Fibroblast of skin of right biceps (primary cell): ENCODE results near the gene EARS2.
"Not testable (repeated sequence)": the region's sequence is repeated elsewhere in the genome, so short reads cannot be mapped to it uniquely, and the experiment has no call there.

ENCODE experiments used
- DNase-seq: peaks from one replicate; pipeline ENCODE4 v3.0.0-alpha.2; 2013

The EARS2 gene

GRCh38 chr16:23566724-23567123 is 9.6 kb upstream of the EARS2 start:
- no peak for DNase-seq

GRCh38 chr16:23564575-23565363 is 7.6 kb upstream of the EARS2 start:
- DNase-seq: no peak

GRCh38 chr16:23563186-23563585 is 6.0 kb upstream of the EARS2 start:
- no peak for DNase-seq

DNA sequence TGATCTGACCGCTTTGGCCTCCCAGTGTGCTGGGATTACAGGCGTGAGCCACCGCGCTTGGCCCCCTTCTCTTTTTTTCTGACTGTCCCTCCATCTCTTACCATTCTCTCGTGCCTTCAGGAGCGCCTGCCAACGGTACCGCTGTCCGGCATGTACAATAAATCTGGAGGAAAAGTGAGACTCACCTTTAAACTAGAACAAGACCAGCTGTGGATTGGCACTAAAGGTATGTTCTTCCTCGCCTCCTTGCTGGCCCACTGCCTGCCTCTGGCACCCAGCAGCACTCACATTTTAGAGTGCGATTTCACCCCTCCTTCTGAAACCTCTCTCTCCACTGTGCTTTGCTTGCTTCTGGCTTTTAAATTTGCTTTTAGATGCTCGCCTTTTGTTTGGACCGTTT is 5.4 kb upstream of the EARS2 start:
- no peak for DNase-seq

- no peak for DNase-seq
Measured at GRCh38 chr16:23561586-23561985, 4.4 kb upstream of the EARS2 start.

DNA sequence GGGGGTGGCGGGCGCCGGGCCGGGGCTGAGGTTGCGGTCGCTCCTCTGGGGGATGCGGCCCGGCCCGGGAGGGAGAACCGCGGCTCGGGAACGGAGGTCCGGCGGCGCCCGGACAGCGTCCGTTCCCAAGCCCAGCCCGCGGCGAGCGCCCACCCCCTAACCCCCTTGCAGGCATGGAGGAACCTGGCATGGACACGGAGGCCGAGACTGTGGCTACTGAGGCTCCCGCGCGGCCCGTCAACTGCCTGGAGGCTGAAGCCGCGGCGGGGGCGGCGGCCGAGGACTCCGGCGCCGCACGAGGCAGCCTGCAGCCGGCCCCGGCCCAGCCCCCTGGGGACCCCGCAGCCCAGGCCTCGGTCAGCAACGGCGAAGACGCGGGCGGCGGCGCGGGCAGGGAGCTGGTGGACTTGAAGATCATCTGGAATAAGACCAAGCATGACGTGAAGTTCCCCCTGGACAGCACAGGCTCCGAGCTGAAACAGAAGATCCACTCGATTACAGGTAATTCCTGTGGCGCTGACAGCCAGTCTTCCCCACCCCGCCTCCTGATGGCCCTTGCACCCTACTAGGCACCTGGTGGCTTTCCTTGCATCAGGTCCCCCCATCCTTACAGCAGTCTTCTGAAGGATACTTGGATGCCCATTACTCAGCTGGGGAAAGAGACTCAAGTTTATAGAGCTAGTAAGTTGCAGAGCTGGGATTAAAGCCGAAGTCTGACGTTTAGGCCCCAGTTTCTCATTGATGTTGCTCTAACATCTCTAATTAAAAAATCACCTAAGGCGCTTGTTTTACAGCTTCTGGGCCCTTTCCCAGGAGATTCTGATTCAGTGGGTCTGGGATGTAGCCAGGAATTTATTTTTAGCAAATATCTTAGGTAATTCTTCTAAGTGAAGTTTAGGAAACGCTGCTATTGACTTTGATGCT is 891 bp upstream of the EARS2 start:
- peak; percentile 22 for DNase-seq

DNA sequence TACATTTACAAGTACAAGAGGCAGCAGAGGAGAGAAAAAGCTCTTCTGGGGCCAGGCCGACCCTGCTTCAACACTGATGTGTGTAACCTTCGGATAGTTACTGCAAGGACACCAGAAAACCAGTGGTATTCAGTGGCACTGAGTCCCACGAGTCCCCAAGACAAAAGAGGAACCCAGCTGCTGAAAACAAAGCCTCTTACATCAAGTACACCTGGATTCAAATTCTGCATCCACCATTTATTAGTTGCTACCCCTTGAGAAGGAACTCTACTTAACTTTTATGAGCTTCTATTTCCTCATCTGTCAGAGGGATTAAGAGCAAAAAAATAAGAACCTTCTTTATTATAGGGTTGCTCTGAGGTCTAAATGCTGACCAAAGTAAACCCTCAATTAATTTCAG is 2.6 kb downstream of the EARS2 start:
- no peak for DNase-seq

DNA sequence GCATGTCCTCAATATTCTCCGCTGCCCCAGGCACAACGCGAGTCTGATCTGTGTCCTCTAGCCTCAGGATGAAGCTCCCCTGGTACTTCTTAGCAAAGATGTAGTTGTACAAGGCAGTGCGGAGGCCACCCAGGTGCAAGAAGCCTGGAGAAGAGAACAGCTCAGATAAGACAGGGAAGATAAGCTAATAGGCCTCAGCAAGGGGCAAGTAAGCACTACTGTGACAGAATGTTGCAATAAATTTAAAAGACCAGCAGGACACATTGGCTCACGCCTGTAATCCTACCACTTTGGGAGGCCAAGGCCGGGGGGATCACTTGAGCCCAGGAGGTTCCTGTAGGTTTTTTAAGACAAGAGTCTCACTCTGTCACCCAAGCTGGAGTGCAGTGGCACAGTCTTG is 5.0 kb downstream of the EARS2 start:
- DNase-seq: no peak

DNA sequence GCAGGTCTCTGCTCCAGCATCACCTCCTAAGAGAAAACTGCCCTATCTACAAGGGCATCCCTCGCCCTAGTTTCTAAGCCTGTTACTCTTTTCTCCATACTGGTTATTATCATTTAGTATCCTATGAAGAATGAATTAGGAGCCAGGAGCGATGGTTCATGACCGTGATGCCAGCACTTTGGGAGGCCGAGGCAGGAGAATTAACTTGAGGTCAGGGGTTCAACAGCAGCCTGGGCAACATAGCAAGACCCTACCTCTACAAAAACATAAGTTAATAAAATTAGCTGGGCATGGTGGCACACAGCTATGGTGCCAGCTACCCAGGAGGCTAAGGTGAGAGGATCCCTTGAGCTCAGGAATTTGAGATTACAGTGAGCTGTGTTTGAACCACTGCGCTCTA is 7.2 kb downstream of the EARS2 start:
- DNase-seq: no peak

DNA sequence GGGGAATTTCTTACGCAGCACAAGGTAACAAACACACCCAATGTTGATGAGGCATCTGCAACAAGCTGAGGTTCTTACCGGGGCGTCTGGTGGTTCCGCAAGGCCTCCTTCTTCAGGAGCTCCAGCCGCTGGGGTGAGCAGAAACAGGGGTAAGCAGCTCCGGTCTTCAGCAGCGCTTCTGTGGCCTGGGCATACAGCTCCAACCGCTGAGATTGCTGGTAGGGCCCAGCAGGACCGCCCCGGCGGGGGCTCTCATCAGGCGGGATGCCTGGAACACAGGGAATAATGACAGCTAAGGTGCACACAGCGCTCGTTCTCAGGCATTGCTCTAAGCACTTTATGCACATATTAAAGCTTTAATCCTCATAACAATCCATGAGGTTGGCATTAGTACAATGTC is 12.7 kb downstream of the EARS2 start:
- DNase-seq: no peak

GRCh38 chr16:23540817-23541178 is 16.4 kb downstream of the EARS2 start:
- DNase-seq: not testable (repeated sequence)

DNA sequence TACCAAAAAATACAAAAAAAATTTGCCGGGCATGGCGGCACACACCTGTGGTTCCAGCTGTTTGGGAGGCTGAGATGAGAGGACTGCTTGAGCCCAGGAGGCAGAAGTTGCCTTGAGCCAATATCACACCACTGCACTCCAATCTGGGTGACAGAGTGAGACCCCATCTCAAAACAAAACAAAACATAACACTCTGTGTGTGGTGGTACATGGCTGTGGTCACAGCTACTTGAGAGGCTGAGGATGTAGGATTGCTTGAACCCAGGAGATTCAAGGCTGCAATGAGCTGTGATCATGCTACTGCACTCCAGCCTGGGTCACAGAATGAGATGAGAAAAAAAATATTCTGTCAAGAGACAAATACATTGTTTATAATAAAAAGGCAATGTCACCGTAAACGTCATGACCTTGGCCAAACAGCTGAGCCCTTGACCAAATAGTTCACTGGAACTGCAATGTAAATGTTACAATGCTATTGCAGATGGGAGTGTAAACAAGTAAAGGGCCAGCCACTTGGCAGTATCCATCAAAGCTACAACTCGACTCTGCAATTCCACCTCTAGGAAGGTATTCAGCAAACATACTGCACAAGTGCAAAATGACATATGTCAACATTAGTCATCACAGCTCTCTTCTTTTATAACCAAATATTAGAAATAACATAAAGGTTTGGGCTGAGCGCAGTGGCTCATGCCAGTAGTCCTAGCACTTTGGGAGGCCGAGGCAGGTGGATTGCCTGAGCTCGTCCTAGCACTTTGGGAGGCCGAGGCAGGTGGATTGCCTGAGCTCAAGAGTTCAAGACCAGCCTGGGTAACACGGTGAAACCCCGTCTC is 16.9 kb downstream of the EARS2 start:
- DNase-seq: no peak

GRCh38 chr16:23538919-23539278 is 18.3 kb downstream of the EARS2 start:
- no peak for DNase-seq

DNA sequence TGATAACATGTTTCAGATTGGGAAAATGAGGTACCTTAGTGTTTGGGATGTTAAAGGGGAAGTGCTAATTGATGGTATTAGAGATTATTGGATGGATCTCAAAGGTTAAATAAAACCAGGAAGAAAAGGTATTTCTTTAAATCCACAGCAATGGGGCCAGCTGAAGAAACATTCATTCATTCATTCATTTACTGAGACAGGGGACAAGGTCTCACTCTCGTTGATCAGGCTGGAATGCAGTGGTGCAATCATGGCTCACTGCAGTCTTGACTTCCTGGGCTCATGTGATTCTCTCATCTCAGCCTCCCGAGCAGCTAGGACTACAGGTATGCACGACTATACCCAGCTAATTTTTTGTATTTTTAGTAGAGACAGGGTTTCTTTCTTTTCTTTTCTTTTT is 19.8 kb downstream of the EARS2 start:
- DNase-seq: no peak

DNA sequence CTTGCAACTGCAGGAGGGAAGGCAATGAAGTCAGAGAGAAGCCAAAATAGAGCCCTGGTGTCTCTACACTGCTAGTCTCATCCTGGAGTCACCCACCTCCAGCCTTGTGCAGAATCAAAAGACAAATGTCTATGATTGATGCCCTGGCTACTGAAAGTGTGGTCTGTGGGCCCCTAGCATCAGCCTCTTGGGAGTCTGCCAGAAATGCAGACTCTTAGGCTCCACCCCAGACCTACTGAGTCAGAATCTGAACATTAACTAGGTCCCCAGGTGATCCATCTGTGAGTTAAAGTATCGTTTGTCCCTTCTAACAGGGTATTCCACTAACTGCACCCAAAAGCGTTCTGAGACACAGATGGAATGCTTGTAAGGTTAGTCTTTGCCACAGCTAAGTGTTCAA is 21.2 kb downstream of the EARS2 start:
- peak; percentile 20 for DNase-seq

DNA sequence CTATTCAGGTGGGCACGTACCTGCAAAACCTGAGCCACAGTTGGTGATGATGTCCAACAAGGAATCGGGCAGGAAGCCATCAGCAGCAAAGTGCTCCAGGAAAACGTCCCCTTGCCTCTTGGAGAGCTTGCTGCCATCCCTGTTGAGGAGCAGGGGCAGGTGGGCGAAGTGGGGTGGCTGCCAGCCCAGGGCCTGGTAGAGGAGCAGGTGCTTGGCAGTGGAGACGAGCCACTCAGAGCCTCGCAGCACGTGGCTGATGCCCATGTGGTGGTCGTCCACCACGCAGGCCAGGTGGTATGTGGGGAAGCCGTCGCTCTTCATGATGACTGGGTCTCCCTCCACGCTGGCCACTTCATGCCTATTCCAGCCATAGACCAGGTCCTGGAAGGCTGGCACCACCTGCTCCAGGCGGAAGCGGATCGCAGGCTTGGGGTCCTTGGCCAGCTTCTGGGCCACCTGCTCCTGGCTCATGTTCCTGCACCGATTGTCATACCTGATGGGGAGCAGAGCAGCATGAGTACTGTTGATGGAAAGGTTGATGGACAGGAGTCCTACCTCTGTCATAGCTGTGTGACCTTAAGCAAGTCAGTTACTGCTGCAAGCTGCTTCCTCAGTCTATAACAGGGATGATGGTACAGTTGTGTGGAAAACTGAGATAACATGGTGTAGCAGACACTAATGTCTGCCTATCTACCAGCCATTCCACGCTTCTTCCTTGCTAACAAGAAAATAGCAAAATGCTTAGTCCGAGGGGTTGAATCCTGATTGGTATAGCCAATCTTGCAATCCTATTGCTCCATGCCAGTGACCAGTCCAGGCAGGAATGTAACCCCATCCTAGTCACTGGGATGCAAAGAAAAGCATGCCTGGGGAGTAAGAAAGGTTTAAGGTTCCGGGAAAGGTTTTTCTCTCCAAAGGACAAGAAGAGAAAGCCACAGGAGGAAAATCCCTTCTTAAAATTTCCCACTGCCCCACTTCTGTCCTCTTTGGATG is 22.0 kb downstream of the EARS2 start:
- no peak for DNase-seq

DNA sequence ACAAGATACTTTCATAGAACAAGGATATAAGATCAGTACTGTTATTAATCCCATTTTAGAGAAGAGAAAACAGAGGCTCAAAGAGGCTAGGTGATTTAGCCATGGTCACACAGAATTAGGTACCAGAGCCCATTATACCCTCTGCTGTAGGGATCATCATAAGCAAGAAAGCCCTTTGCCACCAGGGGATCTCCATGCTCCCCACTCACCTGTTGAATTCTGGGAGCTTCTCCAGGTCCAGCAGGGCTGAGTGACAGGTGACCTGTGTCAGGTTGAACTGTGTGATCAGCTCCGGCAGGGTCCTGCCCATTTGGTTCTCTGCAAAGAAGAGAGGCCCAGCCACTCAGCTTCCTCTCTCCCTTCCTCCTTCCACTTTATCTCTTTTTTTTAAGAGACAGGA is 24.7 kb downstream of the EARS2 start:
- DNase-seq: no peak

- DNase-seq: no peak
Measured at GRCh38 chr16:23530062-23530461, 27.1 kb downstream of the EARS2 start.

DNA sequence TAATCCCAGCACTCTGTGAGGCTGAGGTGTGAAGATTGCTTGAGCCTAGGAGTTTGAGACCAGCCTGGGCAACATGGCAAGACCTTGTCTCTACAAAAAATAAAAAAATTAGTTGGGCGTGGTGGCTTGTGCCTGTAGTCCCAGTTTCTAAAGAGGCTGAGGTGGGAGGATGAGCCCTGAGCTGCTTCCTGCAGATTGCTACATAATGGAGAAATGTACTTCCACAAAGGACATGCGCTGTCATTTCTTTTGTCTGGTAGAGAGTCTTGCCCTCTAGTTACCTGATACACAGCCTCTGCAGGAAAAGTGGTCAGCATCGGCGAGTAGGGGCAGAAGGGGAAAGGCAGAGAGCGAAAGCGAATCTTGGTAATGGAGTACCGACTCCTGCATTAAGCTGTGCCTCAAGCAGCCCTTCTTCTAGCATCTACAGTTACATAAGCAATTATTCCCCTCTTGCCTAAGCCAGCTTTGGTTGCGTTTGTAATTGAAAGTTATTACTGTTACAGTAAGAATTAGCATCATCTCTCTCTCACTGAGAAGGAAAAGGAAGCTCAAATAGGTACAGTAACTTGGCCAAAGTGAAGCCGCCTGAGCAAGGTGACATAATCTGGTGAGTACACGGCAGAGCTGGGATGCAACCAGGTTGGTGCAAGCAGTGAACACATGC is 28.4 kb downstream of the EARS2 start:
- no peak for DNase-seq

GRCh38 chr16:23527961-23528643 is 29.0 kb downstream of the EARS2 start:
- no peak for DNase-seq

DNA sequence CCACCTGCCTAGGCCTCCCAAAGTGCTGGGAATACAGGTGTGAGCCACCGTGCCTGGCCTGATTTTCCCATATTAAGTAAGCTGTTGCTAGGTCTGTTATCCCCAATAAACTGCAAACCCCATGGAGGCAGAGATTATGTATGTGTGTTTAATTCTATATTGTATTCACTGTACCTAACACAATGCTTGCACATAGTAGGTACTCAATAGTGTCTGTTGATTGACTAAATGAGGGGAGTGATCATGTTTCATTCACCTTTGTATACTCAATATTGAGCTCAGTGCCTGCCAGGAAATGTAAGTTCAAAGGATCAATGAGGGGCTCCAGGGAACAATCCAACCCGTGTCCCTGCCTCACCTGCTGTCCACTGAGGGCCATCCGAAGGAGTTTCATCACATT is 32.3 kb downstream of the EARS2 start:
- DNase-seq: no peak
